OCI-LY7 (cell line): Measurements from ENCODE around the gene TMEM86B. TPM values are rescaled to one million over a fixed set of nuclear protein-coding genes. Genes with fewer than 3 reads are reported as not detected.

Source experiments
- BruUV-seq: library from RNA; stranded (reverse); fragments of 400-500 nt; replicated peaks from 2 replicates; lab custom pipeline; 2021; lab: Mats Ljungman, UMichigan
- CTCF ChIA-PET: fragments of 300-600 bp; sonication (Branson Sonifier 250); formaldehyde crosslinking; loops from one replicate; lab custom pipeline; 2022; ENCODE audit warnings: antibody characterized with exemption; ENCODE audit not compliant: unreplicated experiment; lab: Charles Lee
- POLR2A ChIA-PET: fragments of 300-600 bp; sonication (Branson Sonifier 250); formaldehyde crosslinking; loops from one replicate; lab custom pipeline; 2022; ENCODE audit warnings: antibody characterized with exemption; lab: Charles Lee
- DNase-seq: peaks from one replicate; pipeline ENCODE4 v3.0.0-alpha.2; 2015; ENCODE audit warnings: low spot score
- H2AFZ ChIP-seq: fragments of 200-600 bp; sonication (generic), shearing (Covaris generic); 2 replicates; pipeline ENCODE4 v1.6.1; 2014; ENCODE audit warnings: mild to moderate bottlenecking, antibody characterized with exemption, low read length, moderate library complexity
- H3K27ac ChIP-seq: fragments of 200-600 bp; sonication (generic); 2 replicates; pipeline ENCODE4 v1.5.1; 2014; ENCODE audit warnings: mixed run types, low read depth, mild to moderate bottlenecking, moderate library complexity, low read length, inconsistent platforms; ENCODE audit not compliant: poor library complexity, severe bottlenecking
- H3K36me3 ChIP-seq: fragments of 200-600 bp; sonication (generic); 2 replicates; pipeline ENCODE4 v1.6.1; 2014; ENCODE audit warnings: mild to moderate bottlenecking, antibody characterized with exemption, low read length, moderate library complexity, mixed read lengths; ENCODE audit not compliant: insufficient read depth
- H3K4me1 ChIP-seq: fragments of 200-600 bp; sonication (generic); 2 replicates; pipeline ENCODE4 v1.5.1; 2014; ENCODE audit warnings: mild to moderate bottlenecking, low read length; ENCODE audit not compliant: insufficient read depth, poor library complexity, severe bottlenecking
- H3K4me2 ChIP-seq: fragments of 200-600 bp; sonication (generic); 2 replicates; pipeline ENCODE4 v1.6.1; 2014; ENCODE audit warnings: mild to moderate bottlenecking, low read length
- H3K4me3 ChIP-seq: fragments of 200-600 bp; sonication (generic); 2 replicates; pipeline ENCODE4 v1.5.1; 2014; ENCODE audit warnings: mild to moderate bottlenecking, low read depth, low read length; ENCODE audit not compliant: poor library complexity, severe bottlenecking
- H3K79me2 ChIP-seq: fragments of 200-600 bp; sonication (generic); 2 replicates; pipeline ENCODE4 v1.6.1; 2016; ENCODE audit warnings: low read depth, mild to moderate bottlenecking, low read length, moderate library complexity, mixed read lengths; ENCODE audit not compliant: insufficient read depth
- H3K9me2 ChIP-seq: fragments of 200-600 bp; sonication (generic); 2 replicates; pipeline ENCODE4 v1.6.1; 2016; ENCODE audit warnings: mild to moderate bottlenecking, low read length, mixed read lengths; ENCODE audit not compliant: insufficient read depth
- H3K9me3 ChIP-seq: fragments of 200-600 bp; sonication (generic); 2 replicates; pipeline ENCODE4 v1.6.1; 2014; ENCODE audit warnings: mild to moderate bottlenecking, mixed run types, low read length, mixed read lengths
- H4K20me1 ChIP-seq: fragments of 200-600 bp; sonication (generic); 2 replicates; pipeline ENCODE4 v1.6.1; 2014; ENCODE audit warnings: mild to moderate bottlenecking, antibody characterized with exemption, low read length, moderate library complexity, mixed read lengths; ENCODE audit not compliant: insufficient read depth
- CTCF ChIP-seq: fragments of 200-600 bp; sonication (generic); conservative IDR thresholded peaks from 2 replicates; pipeline ENCODE4 v1.5.1; 2014; ENCODE audit warnings: mild to moderate bottlenecking, antibody characterized with exemption, low read length, moderate library complexity, mixed read lengths
- EZH2phosphoT487 ChIP-seq: fragments of 200-600 bp; sonication (generic); IDR thresholded peaks from 2 replicates; pipeline ENCODE4 v1.6.1; 2018; ENCODE audit warnings: low read depth, borderline replicate concordance, mild to moderate bottlenecking, mixed run types, antibody characterized with exemption, low read length, moderate library complexity, mixed read lengths
- intact Hi-C: fragments of 100-400 bp; cut with micrococcal nuclease; formaldehyde crosslinking; loops from one replicate; pipeline ENCODE4 v1.10.0; 2022; ENCODE audit not compliant: unreplicated experiment
- total RNA-seq, 2 experiments: library from RNA; depleted of rRNA in 1 of 2; stranded (reverse); fragments of >200 nt in 1 of 2; shearing (Covaris generic) in 1 of 2; gene quantifications; 2 replicates each; pipeline ENCODE4 v1.2.3, GENCODE V29; 2014 to 2022

TMEM86B gene
- total RNA-seq, 2 experiments from 2014 or later: 8.1 to 13.8 TPM

GRCh38 chr19:55254625-55254977 lies 26.0 kb upstream of the TMEM86B start:
- peaks cover 75% of the 10 kb centered on the region for H3K36me3 ChIP-seq
- peak; percentile 31 for DNase-seq
- H3K4me2 ChIP-seq: peak overlapping the region; percentile 98
- TF ChIP-seq EZH2phosphoT487: no peak
- no peak for TF ChIP-seq CTCF
- no peaks in the 10 kb centered on the region for H3K9me3 ChIP-seq
- H2AFZ ChIP-seq: no peak overlapping the region
- H3K9me2 ChIP-seq: no peaks in the 10 kb centered on the region
- intact Hi-C loops: loop anchor here (1.0 to 2.0 kb wide), 3 partner anchors 22 to 42 kb away; partner anchors contain the start of gene HSPBP1
- peaks cover 83% of the 10 kb centered on the region for H3K79me2 ChIP-seq
- peaks cover 20% of the 10 kb centered on the region for H4K20me1 ChIP-seq
- CTCF ChIA-PET: interaction anchor here (1.8 kb wide), 1 partner anchor 47 kb away, joined by 5 read pairs; no protein-coding TSS in a partner anchor
- peaks cover 53% of the 10 kb centered on the region for H3K4me1 ChIP-seq
- H3K27ac ChIP-seq: peak overlapping the region; percentile 97
- BruUV-seq: no TSS peak
- peak overlapping the region; percentile 78 for H3K4me3 ChIP-seq
- POLR2A ChIA-PET: interaction anchor here (0.5 to 1.9 kb wide), 7 partner anchors 22 to 139 kb away, joined by 3 to 7 read pairs (median 4); partner anchors contain the start of gene HSPBP1

GRCh38 chr19:55253842-55254624 lies 25.5 kb upstream of the TMEM86B start:
- Histone ChIP-seq H3K27ac (peak overlapping the region; percentile 97), H3K4me2 (peak overlapping the region; percentile 98), H3K79me2 (peaks cover 89% of the 10 kb centered on the region), H3K36me3 (peaks cover 79% of the 10 kb centered on the region), H3K4me1 (peaks cover 50% of the 10 kb centered on the region), H3K9me2 (no peaks in the 10 kb centered on the region), H3K4me3 (peak overlapping the region; percentile 78), H2AFZ (no peak overlapping the region), H4K20me1 (peaks cover 20% of the 10 kb centered on the region), H3K9me3 (no peaks in the 10 kb centered on the region)
- DNase-seq: peak; percentile 97
- intact Hi-C loops: loop anchor here (1.0 to 2.0 kb wide), 3 partner anchors 22 to 41 kb away; partner anchors contain the start of gene HSPBP1
- TSS peak; percentile 93 for BruUV-seq
- TF ChIP-seq EZH2phosphoT487: no peak
- no peak for TF ChIP-seq CTCF
- POLR2A ChIA-PET: interaction anchor here (1.2 to 1.9 kb wide), 2 partner anchors 24 to 48 kb away, joined by 4 to 7 read pairs; no protein-coding TSS in a partner anchor
- CTCF ChIA-PET: interaction anchor here (1.8 kb wide), 1 partner anchor 47 kb away, joined by 5 read pairs; no protein-coding TSS in a partner anchor
